ENCODE data around the gene NUDT19. TPM values are rescaled to one million over a fixed set of nuclear protein-coding genes. Genes with fewer than 3 reads are reported as not detected.

The NUDT19 gene
- total RNA-seq, 1 experiment from 2014 or later, result 21.0 TPM

- 0 out of 2 replicates have a peak, but pooled peaks cover 3% of the 10 kb centered on the region for H3K27me3 ChIP-seq
- no peak overlapping the region for H3K27ac ChIP-seq
- no peak for DNase-seq
- H3K9me3 ChIP-seq (replicated peaks), result no peaks in the 10 kb centered on the region
- no peak overlapping the region for H3K4me3 ChIP-seq
- H3K4me1 ChIP-seq, result peaks cover 9% of the 10 kb centered on the region
- no peaks in the 10 kb centered on the region for H3K36me3 ChIP-seq
Measured at GRCh38 chr19:32749361-32749760, 57.7 kb downstream of the NUDT19 start.

- Histone ChIP-seq H3K9me3 (replicated peaks) (no peaks in the 10 kb centered on the region), H3K4me1 (no peaks in the 10 kb centered on the region)
Measured at GRCh38 chr19:32750441-32751055, 58.9 kb downstream of the NUDT19 start.

GRCh38 chr19:32751066-32751465 lies 59.4 kb downstream of the NUDT19 start:
- H3K27ac ChIP-seq, result no peak overlapping the region
- H3K4me3 ChIP-seq, result no peak overlapping the region
- H3K36me3 ChIP-seq, result no peaks in the 10 kb centered on the region
- no peak for DNase-seq
- H3K27me3 ChIP-seq, result 0 out of 2 replicates have a peak, but pooled peaks cover 3% of the 10 kb centered on the region
- no peaks in the 10 kb centered on the region for H3K9me3 ChIP-seq (replicated peaks)
- H3K4me1 ChIP-seq, result no peaks in the 10 kb centered on the region

More at GRCh38 chr19:32750441-32751055, 58.9 kb downstream of the NUDT19 start:
- H3K27me3 ChIP-seq, result 0 out of 2 replicates have a peak, but pooled peaks cover 3% of the 10 kb centered on the region
- H3K36me3 ChIP-seq, result no peaks in the 10 kb centered on the region
- DNase-seq, result peak; percentile 19 to 49
- no peak overlapping the region for H3K27ac ChIP-seq
- no peak overlapping the region for H3K4me3 ChIP-seq

- no peaks in the 10 kb centered on the region for H3K4me1 ChIP-seq
- H3K9me3 ChIP-seq (replicated peaks), result no peaks in the 10 kb centered on the region; the same call in 1 of the 2 replicates
Measured at GRCh38 chr19:32757189-32757588, 65.6 kb downstream of the NUDT19 start.

More at GRCh38 chr19:32757189-32757588, 65.6 kb downstream of the NUDT19 start:
- Histone ChIP-seq H3K4me3 (no peak overlapping the region), H3K36me3 (no peaks in the 10 kb centered on the region), H3K27ac (no peak overlapping the region), H3K27me3 (no peaks in the 10 kb centered on the region)
- DNase-seq, result no peak

Other genes starting within 250 kb of the NUDT19 start
- gene PDCD5, start 110.6 kb upstream of the NUDT19 start, total RNA-seq (2014; rRNA removed; shearing (Covaris generic)), result 242 and 247 TPM in 2 replicates
- gene ANKRD27, start 16.6 kb upstream of the NUDT19 start, total RNA-seq (2014; rRNA removed; shearing (Covaris generic)), result 32.2 and 33.8 TPM in 2 replicates
- gene RGS9BP, start 16.0 kb upstream of the NUDT19 start, total RNA-seq (2014; rRNA removed; shearing (Covaris generic)), result 0.18 and 0.38 TPM in 2 replicates
- 0.18 and 0.26 TPM in 2 replicates for gene TDRD12, start 27.9 kb downstream of the NUDT19 start, total RNA-seq (2014; rRNA removed; shearing (Covaris generic))
- gene SLC7A9, start 177.9 kb downstream of the NUDT19 start, total RNA-seq (2014; rRNA removed; shearing (Covaris generic)), result not detected in 2 replicates